Measurements from ENCODE around the gene LBR.

The LBR gene

GRCh38 chr1:225366018-225366417 is 61.8 kb downstream of the LBR start:
- Histone ChIP-seq H3K4me3 (ENCODE audit: low read depth, low read length) (no peak overlapping the region), H3K36me3 (replicated peaks) (no peaks in the 10 kb centered on the region), H3K27ac (no peak overlapping the region), H3K27me3 (replicated peaks) (no peaks in the 10 kb centered on the region)
- TF ChIP-seq, protein P1, sequence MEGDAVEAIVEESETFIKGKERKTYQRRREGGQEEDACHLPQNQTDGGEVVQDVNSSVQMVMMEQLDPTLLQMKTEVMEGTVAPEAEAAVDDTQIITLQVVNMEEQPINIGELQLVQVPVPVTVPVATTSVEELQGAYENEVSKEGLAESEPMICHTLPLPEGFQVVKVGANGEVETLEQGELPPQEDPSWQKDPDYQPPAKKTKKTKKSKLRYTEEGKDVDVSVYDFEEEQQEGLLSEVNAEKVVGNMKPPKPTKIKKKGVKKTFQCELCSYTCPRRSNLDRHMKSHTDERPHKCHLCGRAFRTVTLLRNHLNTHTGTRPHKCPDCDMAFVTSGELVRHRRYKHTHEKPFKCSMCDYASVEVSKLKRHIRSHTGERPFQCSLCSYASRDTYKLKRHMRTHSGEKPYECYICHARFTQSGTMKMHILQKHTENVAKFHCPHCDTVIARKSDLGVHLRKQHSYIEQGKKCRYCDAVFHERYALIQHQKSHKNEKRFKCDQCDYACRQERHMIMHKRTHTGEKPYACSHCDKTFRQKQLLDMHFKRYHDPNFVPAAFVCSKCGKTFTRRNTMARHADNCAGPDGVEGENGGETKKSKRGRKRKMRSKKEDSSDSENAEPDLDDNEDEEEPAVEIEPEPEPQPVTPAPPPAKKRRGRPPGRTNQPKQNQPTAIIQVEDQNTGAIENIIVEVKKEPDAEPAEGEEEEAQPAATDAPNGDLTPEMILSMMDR (IDR thresholded peaks at IDR 0.05; ENCODE audit: low read depth, low read length, missing control alignments), result no peak
- no peak for DNase-seq
- in situ Hi-C loops (cut with HindIII; ENCODE audit: low pct_ligation_motif_present, low sequenced_read_pairs), result no loop called here

DNA sequence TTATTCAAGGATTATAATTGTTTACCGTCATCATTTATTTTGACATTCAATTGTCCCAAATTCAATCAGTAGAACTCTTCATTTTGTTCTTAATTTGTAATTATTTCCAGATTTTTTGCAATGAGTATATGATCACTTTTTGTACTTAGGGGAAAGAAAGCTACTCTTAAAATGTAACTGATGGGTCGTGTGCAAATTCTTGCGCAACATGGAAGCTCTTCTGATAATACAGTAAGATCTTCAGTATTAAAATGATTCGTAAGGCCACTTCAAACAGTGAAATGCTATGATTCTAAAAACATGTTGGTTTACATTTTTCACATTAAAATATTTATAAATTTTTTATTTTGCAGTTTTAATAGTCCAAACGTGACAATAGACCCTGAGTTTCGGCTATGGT is 63.4 kb downstream of the LBR start:
- TF ChIP-seq, protein P1 (IDR thresholded peaks at IDR 0.05; ENCODE audit: low read depth, low read length, missing control alignments), result no peak
- DNase-seq, result no peak
- in situ Hi-C loops (cut with HindIII; ENCODE audit: low pct_ligation_motif_present, low sequenced_read_pairs), result no loop called here
- Histone ChIP-seq H3K27ac (no peak overlapping the region), H3K4me3 (ENCODE audit: low read depth, low read length) (no peak overlapping the region), H3K36me3 (replicated peaks) (no peaks in the 10 kb centered on the region), H3K27me3 (replicated peaks) (no peaks in the 10 kb centered on the region)

- TF ChIP-seq, protein P1 (IDR thresholded peaks at IDR 0.05; ENCODE audit: low read depth, low read length, missing control alignments), result no peak
- in situ Hi-C loops (cut with HindIII; ENCODE audit: low pct_ligation_motif_present, low sequenced_read_pairs), result no loop called here
- no peaks in the 10 kb centered on the region for H3K27me3 ChIP-seq (replicated peaks)
- H3K27ac ChIP-seq, result no peak overlapping the region
- DNase-seq, result no peak
- no peaks in the 10 kb centered on the region for H3K36me3 ChIP-seq (replicated peaks)
- no peak overlapping the region for H3K4me3 ChIP-seq (ENCODE audit: low read depth, low read length)
Measured at GRCh38 chr1:225362805-225363204, 65.0 kb downstream of the LBR start.

GRCh38 chr1:225361176-225361575 is 66.7 kb downstream of the LBR start:
- Histone ChIP-seq H3K27me3 (replicated peaks) (no peaks in the 10 kb centered on the region), H3K36me3 (replicated peaks) (no peaks in the 10 kb centered on the region), H3K4me3 (ENCODE audit: low read depth, low read length) (no peak overlapping the region), H3K27ac (no peak overlapping the region)
- DNase-seq, result no peak
- in situ Hi-C loops (cut with HindIII; ENCODE audit: low pct_ligation_motif_present, low sequenced_read_pairs), result no loop called here
- TF ChIP-seq, protein P1 (IDR thresholded peaks at IDR 0.05; ENCODE audit: low read depth, low read length, missing control alignments), result no peak

DNA sequence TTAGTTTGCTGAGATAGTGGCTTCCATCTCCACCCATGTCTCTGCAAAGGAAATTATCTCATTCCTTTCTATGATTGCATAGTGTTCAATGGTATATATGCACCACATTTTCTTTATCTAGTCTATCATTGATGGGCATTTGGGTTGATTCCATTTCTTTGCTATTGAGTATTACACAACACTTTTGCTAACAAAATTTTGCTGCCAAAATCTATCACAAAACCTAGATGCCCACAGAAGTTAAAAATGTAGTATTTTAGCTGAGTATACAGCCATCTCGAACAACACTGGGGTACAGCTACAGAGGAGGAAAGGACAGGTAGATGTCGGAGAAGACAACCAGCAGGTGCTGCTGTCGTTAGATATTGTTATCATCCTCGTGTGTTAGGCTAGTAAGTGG is 67.7 kb downstream of the LBR start:
- Histone ChIP-seq H3K36me3 (replicated peaks) (no peaks in the 10 kb centered on the region), H3K27me3 (replicated peaks) (no peaks in the 10 kb centered on the region), H3K27ac (no peak overlapping the region), H3K4me3 (ENCODE audit: low read depth, low read length) (no peak overlapping the region)
- DNase-seq, result no peak
- TF ChIP-seq, protein P1 (IDR thresholded peaks at IDR 0.05; ENCODE audit: low read depth, low read length, missing control alignments), result no peak
- in situ Hi-C loops (cut with HindIII; ENCODE audit: low pct_ligation_motif_present, low sequenced_read_pairs), result no loop called here

- in situ Hi-C loops (cut with HindIII; ENCODE audit: low pct_ligation_motif_present, low sequenced_read_pairs), result no loop called here
- H3K36me3 ChIP-seq (replicated peaks), result no peaks in the 10 kb centered on the region
- TF ChIP-seq, protein P1 (IDR thresholded peaks at IDR 0.05; ENCODE audit: low read depth, low read length, missing control alignments), result no peak
- H3K27me3 ChIP-seq (replicated peaks), result no peaks in the 10 kb centered on the region
- H3K27ac ChIP-seq, result no peak overlapping the region
- no peak for DNase-seq
- H3K4me3 ChIP-seq (ENCODE audit: low read depth, low read length), result no peak overlapping the region
Measured at GRCh38 chr1:225355863-225356262, 72.0 kb downstream of the LBR start.
